A549 (cell line): Measurements from ENCODE around the gene CDC42BPB.

Experiments used
- BHLHE40 ChIP-seq: IDR thresholded peaks from 2 replicates; pipeline ENCODE4 v1.6.1; 2012; ENCODE audit warnings: low read depth, low read length, inconsistent platforms
- CHD4 ChIP-seq: fragments of 200-600 bp; sonication (generic); IDR thresholded peaks from 2 replicates; pipeline ENCODE4 v1.6.1; 2016; ENCODE audit warnings: antibody characterized with exemption, mild to moderate bottlenecking, borderline replicate concordance
- EP300 ChIP-seq, 2 experiments: fragments of >200 bp; sonication (Bioruptor Twin); formaldehyde crosslinking; IDR thresholded peaks; 2 replicates in 1 of 2; 3 replicates in 1 of 2; pipeline ENCODE4 v1.6.1; 2016 to 2017
- MYC ChIP-seq: IDR thresholded peaks from 2 replicates; pipeline ENCODE4 v1.6.1; 2012; ENCODE audit warnings: mild to moderate bottlenecking, inconsistent platforms, low read length, improper control_type of control experiment, borderline replicate concordance
- NFE2L2 ChIP-seq: fragments of 150-350 bp; conservative IDR thresholded peaks from 2 replicates; pipeline ENCODE4 v1.6.1; 2014; ENCODE audit warnings: low read length
- SMC3 ChIP-seq: fragments of >200 bp; sonication (Bioruptor Twin); formaldehyde crosslinking; IDR thresholded peaks from 3 replicates; pipeline ENCODE4 v1.6.1; 2018; ENCODE audit warnings: inconsistent platforms
- TF ChIP-seq, protein P1 (sequence below): fragments of >200 bp; sonication (Bioruptor Twin); formaldehyde crosslinking; IDR thresholded peaks from 3 replicates; pipeline ENCODE4 v1.5.1; 2016
- TF ChIP-seq, protein P2 (sequence below): fragments of 200-600 bp; sonication (generic); IDR thresholded peaks from 2 replicates; pipeline ENCODE4 v1.6.1; 2016; ENCODE audit warnings: antibody characterized with exemption, mild to moderate bottlenecking, moderate library complexity

DNA sequence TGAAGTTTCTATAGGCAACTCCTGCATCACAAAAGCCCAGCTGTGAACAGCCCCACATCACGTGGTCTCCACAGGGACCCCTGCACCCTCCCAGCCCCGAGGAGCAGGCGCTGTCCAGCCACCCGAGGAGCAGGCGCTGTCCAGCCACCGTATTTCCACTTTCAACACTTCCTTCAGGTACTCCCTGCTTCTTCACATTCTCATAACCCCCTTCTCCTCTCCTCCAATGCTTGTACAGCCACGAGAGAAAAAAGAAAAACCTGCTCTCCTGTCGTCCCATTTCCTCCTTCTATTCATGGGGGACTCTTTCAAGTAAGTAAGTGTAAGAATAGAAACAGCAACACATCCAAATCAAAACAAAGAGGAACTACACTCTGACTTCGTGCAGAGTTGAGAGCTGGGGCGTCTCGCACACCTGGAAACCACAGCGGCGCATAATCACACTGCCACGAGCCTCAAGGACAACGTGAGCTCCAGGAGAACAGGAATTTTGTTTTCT lies 11.9 kb downstream of the CDC42BPB start:
- no peak for TF ChIP-seq EP300 (IDR thresholded peaks at IDR 0.05)
- TF ChIP-seq SMC3, result no peak
- TF ChIP-seq MYC, result no peak
- no peak for TF ChIP-seq CHD4
- TF ChIP-seq, protein P1, sequence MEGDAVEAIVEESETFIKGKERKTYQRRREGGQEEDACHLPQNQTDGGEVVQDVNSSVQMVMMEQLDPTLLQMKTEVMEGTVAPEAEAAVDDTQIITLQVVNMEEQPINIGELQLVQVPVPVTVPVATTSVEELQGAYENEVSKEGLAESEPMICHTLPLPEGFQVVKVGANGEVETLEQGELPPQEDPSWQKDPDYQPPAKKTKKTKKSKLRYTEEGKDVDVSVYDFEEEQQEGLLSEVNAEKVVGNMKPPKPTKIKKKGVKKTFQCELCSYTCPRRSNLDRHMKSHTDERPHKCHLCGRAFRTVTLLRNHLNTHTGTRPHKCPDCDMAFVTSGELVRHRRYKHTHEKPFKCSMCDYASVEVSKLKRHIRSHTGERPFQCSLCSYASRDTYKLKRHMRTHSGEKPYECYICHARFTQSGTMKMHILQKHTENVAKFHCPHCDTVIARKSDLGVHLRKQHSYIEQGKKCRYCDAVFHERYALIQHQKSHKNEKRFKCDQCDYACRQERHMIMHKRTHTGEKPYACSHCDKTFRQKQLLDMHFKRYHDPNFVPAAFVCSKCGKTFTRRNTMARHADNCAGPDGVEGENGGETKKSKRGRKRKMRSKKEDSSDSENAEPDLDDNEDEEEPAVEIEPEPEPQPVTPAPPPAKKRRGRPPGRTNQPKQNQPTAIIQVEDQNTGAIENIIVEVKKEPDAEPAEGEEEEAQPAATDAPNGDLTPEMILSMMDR, result no peak
- no peak for TF ChIP-seq BHLHE40
- TF ChIP-seq, protein P2, sequence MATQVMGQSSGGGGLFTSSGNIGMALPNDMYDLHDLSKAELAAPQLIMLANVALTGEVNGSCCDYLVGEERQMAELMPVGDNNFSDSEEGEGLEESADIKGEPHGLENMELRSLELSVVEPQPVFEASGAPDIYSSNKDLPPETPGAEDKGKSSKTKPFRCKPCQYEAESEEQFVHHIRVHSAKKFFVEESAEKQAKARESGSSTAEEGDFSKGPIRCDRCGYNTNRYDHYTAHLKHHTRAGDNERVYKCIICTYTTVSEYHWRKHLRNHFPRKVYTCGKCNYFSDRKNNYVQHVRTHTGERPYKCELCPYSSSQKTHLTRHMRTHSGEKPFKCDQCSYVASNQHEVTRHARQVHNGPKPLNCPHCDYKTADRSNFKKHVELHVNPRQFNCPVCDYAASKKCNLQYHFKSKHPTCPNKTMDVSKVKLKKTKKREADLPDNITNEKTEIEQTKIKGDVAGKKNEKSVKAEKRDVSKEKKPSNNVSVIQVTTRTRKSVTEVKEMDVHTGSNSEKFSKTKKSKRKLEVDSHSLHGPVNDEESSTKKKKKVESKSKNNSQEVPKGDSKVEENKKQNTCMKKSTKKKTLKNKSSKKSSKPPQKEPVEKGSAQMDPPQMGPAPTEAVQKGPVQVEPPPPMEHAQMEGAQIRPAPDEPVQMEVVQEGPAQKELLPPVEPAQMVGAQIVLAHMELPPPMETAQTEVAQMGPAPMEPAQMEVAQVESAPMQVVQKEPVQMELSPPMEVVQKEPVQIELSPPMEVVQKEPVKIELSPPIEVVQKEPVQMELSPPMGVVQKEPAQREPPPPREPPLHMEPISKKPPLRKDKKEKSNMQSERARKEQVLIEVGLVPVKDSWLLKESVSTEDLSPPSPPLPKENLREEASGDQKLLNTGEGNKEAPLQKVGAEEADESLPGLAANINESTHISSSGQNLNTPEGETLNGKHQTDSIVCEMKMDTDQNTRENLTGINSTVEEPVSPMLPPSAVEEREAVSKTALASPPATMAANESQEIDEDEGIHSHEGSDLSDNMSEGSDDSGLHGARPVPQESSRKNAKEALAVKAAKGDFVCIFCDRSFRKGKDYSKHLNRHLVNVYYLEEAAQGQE, result peak; percentile 14; the same call in 1 of the 2 replicates
- no peak for TF ChIP-seq NFE2L2
